Mucosa of rectum (tissue), 2 donors: ENCODE measurements around the gene PCDHB8.
A peak's percentile ranks its signal among the peaks of the same experiment; 100 is the strongest.
"Not testable (repeated sequence)": the region's sequence is repeated elsewhere in the genome, so short reads cannot be mapped to it uniquely, and the experiment has no call there.

ENCODE experiments used
- H3K27ac ChIP-seq, 2 donors: one replicate each; pipeline ENCODE4 v1.7.0; 2013; ENCODE audit warnings: inconsistent platforms in 2 of 2, low read depth in 2 of 2, low read length in 2 of 2
- H3K27me3 ChIP-seq, 2 donors: one replicate each; pipeline ENCODE4 v1.7.0; 2013; ENCODE audit warnings: low read length in 2 of 2; ENCODE audit not compliant: control insufficient read depth in 2 of 2, insufficient read depth in 2 of 2
- H3K36me3 ChIP-seq, 2 donors: one replicate each; pipeline ENCODE4 v1.7.0; 2013; ENCODE audit warnings: low read length in 2 of 2; ENCODE audit not compliant: control insufficient read depth in 2 of 2, insufficient read depth in 2 of 2
- H3K4me1 ChIP-seq, 2 donors: one replicate each; pipeline ENCODE4 v1.7.0; 2013; ENCODE audit warnings: low read length in 2 of 2, mild to moderate bottlenecking in 1 of 2; ENCODE audit not compliant: control insufficient read depth in 2 of 2, insufficient read depth in 2 of 2
- H3K4me3 ChIP-seq, 2 donors: one replicate each; pipeline ENCODE4 v1.7.0; 2013; ENCODE audit warnings: low read length in 2 of 2
- H3K9ac ChIP-seq, 2 donors: one replicate each; pipeline ENCODE4 v1.7.0; 2013; ENCODE audit warnings: low read length in 2 of 2, low read depth in 1 of 2, mild to moderate bottlenecking in 1 of 2
- H3K9me3 ChIP-seq, 2 donors: one replicate each; pipeline ENCODE4 v1.7.0; 2013; ENCODE audit warnings: low read length in 2 of 2; ENCODE audit not compliant: control insufficient read depth in 2 of 2
- donor health status: healthy.
- donor health status: Normal muscosa, but diverticular disease.

PCDHB8 gene

GRCh38 chr5:141182248-141182647 is 4.7 kb downstream of the PCDHB8 start, which contains the start of gene PCDHB16:
TSS of gene PCDHB16 (plus strand) at chr5:141182387. CDS start at chr5:141182560, 173 bp downstream.
- no peaks in the 10 kb centered on the region for H3K4me1 ChIP-seq
- no peaks in the 10 kb centered on the region for H3K27me3 ChIP-seq
- peaks cover 3 to 10% of the 10 kb centered on the region in 2 donors for H3K9me3 ChIP-seq
- no peak within 1 kb of the TSS for H3K9ac ChIP-seq
- H3K27ac ChIP-seq = no peak within 1 kb of the TSS
- peak within 1 kb of the TSS; percentile 17 to 24 for H3K4me3 ChIP-seq
- no peaks in the 10 kb centered on the region for H3K36me3 ChIP-seq

- H3K4me1 ChIP-seq, H3K4me3 ChIP-seq, H3K9me3 ChIP-seq, H3K27ac ChIP-seq, H3K36me3 ChIP-seq, H3K27me3 ChIP-seq, H3K9ac ChIP-seq: not testable (repeated sequence)
These were observed 6.7 kb downstream of the PCDHB8 start for GRCh38 chr5:141184117-141184855.

- Histone ChIP-seq H3K27ac (no peak within 1 kb of the TSS), H3K4me1 (no peaks in the 10 kb centered on the region), H3K9ac (no peak within 1 kb of the TSS), H3K27me3 (no peaks in the 10 kb centered on the region), H3K9me3 (peaks cover 0 to 3% of the 10 kb centered on the region in 2 donors), H3K4me3 (peak within 1 kb of the TSS in 1 of 2 donors; percentile 45), H3K36me3 (no peaks in the 10 kb centered on the region)
These were observed 9.4 kb downstream of the PCDHB8 start, which contains the start of gene PCDHB9 for GRCh38 chr5:141186897-141187512. TSS of gene PCDHB9 (plus strand) at chr5:141187161. CDS start at chr5:141187319, 158 bp downstream.

GRCh38 chr5:141188682-141189081 is 11.1 kb downstream of the PCDHB8 start:
- H3K27ac ChIP-seq, H3K4me1 ChIP-seq, H3K27me3 ChIP-seq, H3K36me3 ChIP-seq, H3K4me3 ChIP-seq, H3K9ac ChIP-seq, H3K9me3 ChIP-seq: not testable (repeated sequence)

- not testable (repeated sequence) for H3K9me3 ChIP-seq, H3K4me1 ChIP-seq, H3K9ac ChIP-seq, H3K27ac ChIP-seq, H3K36me3 ChIP-seq, H3K4me3 ChIP-seq, H3K27me3 ChIP-seq
These were observed 11.5 kb downstream of the PCDHB8 start for GRCh38 chr5:141189131-141189530.

- Histone ChIP-seq H3K27me3 (no peaks in the 10 kb centered on the region), H3K27ac (no peak within 1 kb of the TSS), H3K9me3 (peaks cover 2 to 6% of the 10 kb centered on the region in 2 donors), H3K4me1 (no peaks in the 10 kb centered on the region), H3K4me3 (peak within 1 kb of the TSS in 1 of 2 donors; percentile 44), H3K9ac (no peak within 1 kb of the TSS), H3K36me3 (no peaks in the 10 kb centered on the region)
These were observed 14.6 kb downstream of the PCDHB8 start, which contains the start of gene PCDHB10 for GRCh38 chr5:141192110-141192725. TSS of gene PCDHB10 (plus strand) at chr5:141192353. CDS start at chr5:141192553, 200 bp downstream.

GRCh38 chr5:141194332-141194731 is 16.7 kb downstream of the PCDHB8 start:
- not testable (repeated sequence) for H3K9me3 ChIP-seq, H3K4me3 ChIP-seq

GRCh38 chr5:141196363-141196762 is 18.8 kb downstream of the PCDHB8 start:
- Histone ChIP-seq H3K27me3 (no peaks in the 10 kb centered on the region), H3K27ac (no peak overlapping the region), H3K4me3 (no peak overlapping the region), H3K4me1 (no peaks in the 10 kb centered on the region), H3K36me3 (no peaks in the 10 kb centered on the region), H3K9me3 (peaks cover 6 to 9% of the 10 kb centered on the region in 2 donors), H3K9ac (no peak overlapping the region)

More at GRCh38 chr5:141194332-141194731, 16.7 kb downstream of the PCDHB8 start:
- H3K36me3 ChIP-seq, H3K9ac ChIP-seq, H3K4me1 ChIP-seq, H3K27ac ChIP-seq, H3K27me3 ChIP-seq: not testable (repeated sequence)

GRCh38 chr5:141199359-141200235 is 22.0 kb downstream of the PCDHB8 start, which contains the start of gene PCDHB11:
TSS of gene PCDHB11 (plus strand) at chr5:141199627. CDS start at chr5:141199775, 148 bp downstream.
- no peaks in the 10 kb centered on the region for H3K4me1 ChIP-seq
- no peaks in the 10 kb centered on the region for H3K36me3 ChIP-seq
- peak within 1 kb of the TSS; percentile 8 to 11 for H3K4me3 ChIP-seq
- H3K27ac ChIP-seq = no peak within 1 kb of the TSS
- no peak within 1 kb of the TSS for H3K9ac ChIP-seq
- peaks cover 4 to 6% of the 10 kb centered on the region in 2 donors for H3K9me3 ChIP-seq
- H3K27me3 ChIP-seq = no peaks in the 10 kb centered on the region
